ENCODE measurements around the gene HAPLN3.
"Not testable (repeated sequence)": the region's sequence is repeated elsewhere in the genome, so short reads cannot be mapped to it uniquely, and the experiment has no call there.

The HAPLN3 gene

DNA sequence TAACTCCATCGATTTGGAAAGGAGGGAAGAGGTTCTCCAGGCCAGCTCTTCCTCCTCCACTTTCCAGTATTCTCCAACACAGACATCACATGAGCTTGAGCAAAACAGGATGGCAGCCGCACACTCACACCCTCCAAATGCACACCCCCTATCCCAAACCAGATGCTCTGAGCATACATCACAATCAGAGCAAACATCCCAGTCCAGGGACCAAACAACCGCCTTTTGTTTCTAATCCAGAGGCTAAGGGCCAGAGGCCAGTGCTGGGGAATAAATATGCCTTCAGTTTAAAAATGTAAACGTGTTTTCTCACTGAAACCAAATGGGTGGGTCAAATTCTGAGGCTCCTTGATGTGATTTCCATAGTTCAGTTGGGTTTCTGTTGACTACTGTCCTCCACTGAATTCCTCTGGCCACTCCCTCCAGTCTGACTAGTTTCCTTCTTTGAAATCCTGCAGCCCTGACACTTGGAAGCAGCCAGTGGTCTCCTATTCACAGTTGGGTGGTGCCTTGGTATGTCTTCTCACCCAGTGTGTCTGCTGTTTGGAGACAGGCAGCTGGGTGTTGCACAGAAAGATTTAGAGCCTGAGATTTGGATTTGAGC, 37.0 kb upstream of the HAPLN3 start:
- Histone ChIP-seq H3K36me3 (ENCODE audit: insufficient read depth, insufficient read length, low read length) (no peaks in the 10 kb centered on the region), H3K9me3 (ENCODE audit: insufficient read depth, low read length) (peaks cover 21% of the 10 kb centered on the region), H3K9ac (ENCODE audit: insufficient read length, low read depth) (no peak overlapping the region), H3K4me1 (ENCODE audit: insufficient read depth, insufficient read length) (no peaks in the 10 kb centered on the region), H3K27me3 (ENCODE audit: insufficient read depth, insufficient read length) (no peaks in the 10 kb centered on the region), H3K4me3 (ENCODE audit: insufficient read length, low read depth) (no peak overlapping the region)
- TF ChIP-seq ZNF274 (IDR thresholded peaks at IDR 0.05; ENCODE audit: low read depth, low read length) (no peak), SUZ12 (IDR thresholded peaks at IDR 0.05; ENCODE audit: extremely low read depth, insufficient read depth, insufficient read length) (no peak), YY1 (IDR thresholded peaks at IDR 0.05; ENCODE audit: insufficient read depth, insufficient read length) (no peak)
- no peak for DNase-seq (ENCODE audit: low read depth, low spot score)

DNA sequence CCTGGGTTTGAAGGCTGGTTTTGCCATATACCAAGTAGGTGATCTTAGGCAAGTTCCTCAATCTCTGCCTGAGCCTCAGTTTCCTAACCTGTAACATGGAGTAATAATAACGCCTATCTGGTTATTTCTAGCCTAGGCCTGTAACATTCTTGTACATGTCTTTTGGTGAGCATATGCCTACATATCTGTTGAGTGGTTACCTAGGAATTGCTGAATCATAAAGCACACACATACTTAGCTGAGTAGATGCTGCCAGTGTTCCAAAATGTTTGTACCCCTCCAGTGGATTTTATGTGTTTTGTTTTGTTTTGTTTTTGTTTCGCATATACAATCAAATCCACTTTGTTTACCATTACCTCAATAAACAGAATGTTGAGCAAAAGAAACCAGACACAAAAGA, 35.2 kb upstream of the HAPLN3 start:
- Histone ChIP-seq H3K9me3 (ENCODE audit: insufficient read depth, low read length) (peaks cover 21% of the 10 kb centered on the region), H3K4me1 (ENCODE audit: insufficient read depth, insufficient read length) (no peaks in the 10 kb centered on the region), H3K27me3 (ENCODE audit: insufficient read depth, insufficient read length) (no peaks in the 10 kb centered on the region), H3K4me3 (ENCODE audit: insufficient read length, low read depth) (no peak overlapping the region), H3K9ac (ENCODE audit: insufficient read length, low read depth) (no peak overlapping the region), H3K36me3 (ENCODE audit: insufficient read depth, insufficient read length, low read length) (no peaks in the 10 kb centered on the region)
- no peak for DNase-seq (ENCODE audit: low read depth, low spot score)
- TF ChIP-seq ZNF274 (IDR thresholded peaks at IDR 0.05; ENCODE audit: low read depth, low read length) (no peak), YY1 (IDR thresholded peaks at IDR 0.05; ENCODE audit: insufficient read depth, insufficient read length) (no peak), SUZ12 (IDR thresholded peaks at IDR 0.05; ENCODE audit: extremely low read depth, insufficient read depth, insufficient read length) (no peak)

- not testable (repeated sequence) for H3K4me3 ChIP-seq (ENCODE audit: insufficient read length, low read depth); H3K27me3 ChIP-seq (ENCODE audit: insufficient read depth, insufficient read length); H3K9ac ChIP-seq (ENCODE audit: insufficient read length, low read depth); H3K4me1 ChIP-seq (ENCODE audit: insufficient read depth, insufficient read length); DNase-seq (ENCODE audit: low read depth, low spot score); H3K36me3 ChIP-seq (ENCODE audit: insufficient read depth, insufficient read length, low read length)
- peaks cover 21% of the 10 kb centered on the region for H3K9me3 ChIP-seq (ENCODE audit: insufficient read depth, low read length)
Measured at GRCh38 chr15:88929358-88930098, 34.2 kb upstream of the HAPLN3 start.

- H3K9ac ChIP-seq (ENCODE audit: insufficient read length, low read depth); H3K9me3 ChIP-seq (ENCODE audit: insufficient read depth, low read length); H3K4me1 ChIP-seq (ENCODE audit: insufficient read depth, insufficient read length); H3K27me3 ChIP-seq (ENCODE audit: insufficient read depth, insufficient read length); DNase-seq (ENCODE audit: low read depth, low spot score); H3K4me3 ChIP-seq (ENCODE audit: insufficient read length, low read depth); H3K36me3 ChIP-seq (ENCODE audit: insufficient read depth, insufficient read length, low read length): not testable (repeated sequence)
Measured at GRCh38 chr15:88928192-88928591, 32.8 kb upstream of the HAPLN3 start.

- not testable (repeated sequence) for H3K27me3 ChIP-seq (ENCODE audit: insufficient read depth, insufficient read length); H3K36me3 ChIP-seq (ENCODE audit: insufficient read depth, insufficient read length, low read length); H3K9ac ChIP-seq (ENCODE audit: insufficient read length, low read depth); DNase-seq (ENCODE audit: low read depth, low spot score); H3K4me3 ChIP-seq (ENCODE audit: insufficient read length, low read depth); H3K4me1 ChIP-seq (ENCODE audit: insufficient read depth, insufficient read length); H3K9me3 ChIP-seq (ENCODE audit: insufficient read depth, low read length)
Measured at GRCh38 chr15:88925648-88926047, 30.3 kb upstream of the HAPLN3 start.

DNA sequence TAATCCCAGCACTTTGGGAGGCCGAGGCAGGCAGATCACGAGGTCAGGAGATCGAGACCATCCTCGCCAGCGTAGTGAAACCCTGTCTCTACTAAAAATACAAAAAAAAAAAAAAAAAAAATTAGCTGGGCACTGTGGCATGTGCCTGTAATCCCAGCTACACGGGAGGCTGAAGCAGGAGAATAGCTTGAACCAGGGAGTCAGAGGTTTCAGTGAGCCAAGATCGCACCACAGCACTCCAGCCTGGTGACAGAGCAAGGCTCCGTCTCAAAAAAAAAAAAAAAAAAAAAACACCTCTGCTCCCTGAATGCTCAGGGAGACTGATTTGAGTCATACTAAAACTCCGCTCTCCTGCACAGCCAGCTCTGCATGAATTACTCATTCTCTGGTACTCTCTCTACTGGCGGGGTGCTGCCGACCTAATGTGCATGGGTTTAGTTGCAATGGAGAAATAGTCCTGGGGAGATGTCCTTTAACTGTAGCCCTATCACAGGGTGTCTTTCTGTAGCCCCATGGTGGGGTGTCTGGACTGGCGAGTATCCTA, 25.6 kb upstream of the HAPLN3 start:
- DNase-seq (ENCODE audit: low read depth, low spot score); H3K4me3 ChIP-seq (ENCODE audit: insufficient read length, low read depth); H3K36me3 ChIP-seq (ENCODE audit: insufficient read depth, insufficient read length, low read length); H3K4me1 ChIP-seq (ENCODE audit: insufficient read depth, insufficient read length); H3K27me3 ChIP-seq (ENCODE audit: insufficient read depth, insufficient read length); H3K9me3 ChIP-seq (ENCODE audit: insufficient read depth, low read length); H3K9ac ChIP-seq (ENCODE audit: insufficient read length, low read depth): not testable (repeated sequence)

DNA sequence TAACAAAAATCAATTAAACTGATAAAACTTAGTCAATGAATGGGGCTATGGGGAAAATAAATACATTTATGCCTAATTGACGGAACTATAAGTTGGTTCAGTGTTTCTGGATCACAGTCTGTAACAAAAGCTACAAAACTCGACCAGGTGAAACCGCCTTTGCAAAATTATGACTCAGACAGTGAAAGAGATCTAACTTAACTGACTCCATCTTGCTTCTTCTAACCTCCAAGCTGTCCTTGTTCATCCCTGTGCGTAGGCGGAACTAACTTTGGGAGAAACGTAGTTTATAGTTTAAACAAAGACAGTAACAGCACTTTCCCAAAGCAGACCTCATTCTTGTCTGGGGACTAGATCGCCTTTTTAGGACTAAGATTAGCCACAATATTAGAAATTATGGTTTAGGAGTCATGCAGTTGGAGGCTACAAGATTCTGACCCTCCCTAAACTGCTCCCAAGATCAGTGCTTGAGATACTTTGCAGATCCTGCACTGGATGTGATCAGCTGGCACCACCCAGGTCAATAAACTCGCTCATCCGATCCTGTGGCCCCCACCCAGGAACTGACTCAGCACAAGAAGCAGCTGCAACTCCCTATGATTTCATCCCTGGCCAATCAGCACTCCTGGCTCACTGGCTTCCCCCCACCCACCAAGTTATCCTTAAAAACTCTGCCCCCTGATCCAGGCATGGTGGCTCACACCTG, 25.0 kb upstream of the HAPLN3 start:
- TF ChIP-seq ZNF274 (IDR thresholded peaks at IDR 0.05; ENCODE audit: low read depth, low read length) (no peak), SUZ12 (IDR thresholded peaks at IDR 0.05; ENCODE audit: extremely low read depth, insufficient read depth, insufficient read length) (no peak), YY1 (IDR thresholded peaks at IDR 0.05; ENCODE audit: insufficient read depth, insufficient read length) (no peak)
- H3K9ac ChIP-seq (ENCODE audit: insufficient read length, low read depth): no peak overlapping the region
- no peak for DNase-seq (ENCODE audit: low read depth, low spot score)

More for the DNA sequence above, 25.0 kb upstream of the HAPLN3 start:
- Histone ChIP-seq H3K4me3 (ENCODE audit: insufficient read length, low read depth) (no peak overlapping the region), H3K9me3 (ENCODE audit: insufficient read depth, low read length) (no peaks in the 10 kb centered on the region), H3K36me3 (ENCODE audit: insufficient read depth, insufficient read length, low read length) (no peaks in the 10 kb centered on the region), H3K27me3 (ENCODE audit: insufficient read depth, insufficient read length) (no peaks in the 10 kb centered on the region), H3K4me1 (ENCODE audit: insufficient read depth, insufficient read length) (no peaks in the 10 kb centered on the region)
